HepG2 (cell line): Measurements from ENCODE around the gene ATXN1L. TPM values are rescaled to one million over a fixed set of nuclear protein-coding genes. Genes with fewer than 3 reads are reported as not detected.
A peak's percentile ranks its signal among the peaks of the same experiment; 100 is the strongest.

ENCODE experiments used
- AKNA ChIP-seq: sonication (generic); formaldehyde crosslinking; IDR thresholded peaks from 2 replicates; pipeline ENCODE4 v1.4.0; 2020; ENCODE audit warnings: missing genetic modification reagents, borderline replicate concordance
- ARID4A ChIP-seq: sonication (generic); formaldehyde crosslinking; IDR thresholded peaks from 2 replicates; pipeline ENCODE4 v1.5.0; 2020; ENCODE audit warnings: mild to moderate bottlenecking, missing genetic modification reagents, borderline replicate concordance
- ATF7-NPFF ChIP-seq: sonication (generic); formaldehyde crosslinking; IDR thresholded peaks from 2 replicates; pipeline ENCODE4 v1.8.1; 2023; ENCODE audit warnings: mild to moderate bottlenecking, low read depth, missing genetic modification reagents, moderate library complexity
- HNF4G ChIP-seq, 2 experiments: sonication (generic) in 1 of 2; formaldehyde crosslinking in 1 of 2; IDR thresholded peaks; 2 replicates each; pipeline versions ENCODE4 v1.4.0 to v1.6.1; 2011 to 2020; ENCODE audit warnings: borderline replicate concordance in 2 of 2, low read depth in 2 of 2, mild to moderate bottlenecking in 2 of 2, low read length in 1 of 2, missing genetic modification reagents in 1 of 2, moderate library complexity in 1 of 2
- KDM4B ChIP-seq: sonication (generic); formaldehyde crosslinking; IDR thresholded peaks from 2 replicates; pipeline ENCODE4 v1.4.0; 2020; ENCODE audit warnings: missing genetic modification reagents
- MEF2D ChIP-seq: sonication (generic); formaldehyde crosslinking; IDR thresholded peaks from 2 replicates; pipeline ENCODE4 v1.5.1; 2020; ENCODE audit warnings: mild to moderate bottlenecking, missing genetic modification reagents
- NFIC ChIP-seq: IDR thresholded peaks from 2 replicates; pipeline ENCODE4 v1.6.1; 2012; ENCODE audit warnings: mild to moderate bottlenecking, low read length, inconsistent platforms
- NR1H2 ChIP-seq: sonication (generic); formaldehyde crosslinking; IDR thresholded peaks from 2 replicates; pipeline ENCODE4 v1.8.1; 2022; ENCODE audit warnings: low read depth, missing genetic modification reagents, borderline replicate concordance
- SOX5 ChIP-seq: IDR thresholded peaks from 2 replicates; pipeline ENCODE4 v1.6.1; 2016; ENCODE audit warnings: borderline replicate concordance
- ZNF12 ChIP-seq: sonication (generic); formaldehyde crosslinking; IDR thresholded peaks from 2 replicates; pipeline ENCODE4 v1.5.0; 2020; ENCODE audit warnings: missing genetic modification reagents
- ZNF18 ChIP-seq: sonication (generic); formaldehyde crosslinking; IDR thresholded peaks from 2 replicates; pipeline ENCODE4 v1.8.0; 2022; ENCODE audit warnings: mild to moderate bottlenecking, missing genetic modification reagents; ENCODE audit not compliant: insufficient replicate concordance
- ZNF460 ChIP-seq: sonication (generic); formaldehyde crosslinking; IDR thresholded peaks from 2 replicates; pipeline ENCODE4 v1.5.1; 2020; ENCODE audit warnings: missing genetic modification reagents, mild to moderate bottlenecking, borderline replicate concordance
- ZNF83 ChIP-seq: sonication (generic); formaldehyde crosslinking; IDR thresholded peaks from 2 replicates; pipeline ENCODE4 v1.4.0; 2020; ENCODE audit warnings: missing genetic modification reagents, mild to moderate bottlenecking, borderline replicate concordance
- ZSCAN20 ChIP-seq: sonication (generic); formaldehyde crosslinking; IDR thresholded peaks from 2 replicates; pipeline ENCODE4 v1.4.0; 2020; ENCODE audit warnings: missing genetic modification reagents, mild to moderate bottlenecking, borderline replicate concordance
- polyA plus RNA-seq, 8 experiments: library from polyadenylated mRNA; depleted of rRNA in 3 of 8; stranded (reverse) in 7 of 8; unstranded in 1 of 8; fragments of >200 nt; fragmentation: Illumina TruSeq in 4 of 8; extraction: Trizol in 4 of 8; gene quantifications; 2 replicates each; pipeline versions ENCODE4 v1.2.1 to v1.2.3, GENCODE V29; 2011 to 2016; ENCODE audit warnings: low read depth in 4 of 8, missing spikeins in 1 of 8, mixed read lengths in 1 of 8; ENCODE audit not compliant: insufficient read depth in 1 of 8
- total RNA-seq, 5 experiments: library from RNA; depleted of rRNA; stranded (reverse); fragments of >200 nt; fragmentation: Illumina TruSeq; extraction: Trizol; gene quantifications; 2 replicates each; pipeline ENCODE4 v1.2.3, GENCODE V29; 2016; ENCODE audit warnings: low read depth in 1 of 5

ATXN1L gene
- total and polyA plus RNA-seq, 2 of the 13 experiments (the other 11 are each of a cell fraction or from before 2014, with no cell fraction given) = 20.0 to 22.4 TPM

GRCh38 chr16:71894921-71895678 is 49.3 kb downstream of the ATXN1L start, which contains the start of gene IST1 (continued):
- peak; percentile 75 for TF ChIP-seq AKNA
- TF ChIP-seq ZNF12 (CRISPR knock-in tag) = peak; percentile 53; the same call in 1 of the 2 replicates
- peak; percentile 84 for TF ChIP-seq ZNF18 (CRISPR knock-in tag)
- TF ChIP-seq ATF7-NPFF = peak; percentile 97
- peak; percentile 6; the same call in 1 of the 2 replicates for TF ChIP-seq ZNF83 (CRISPR knock-in tag)
- peak; percentile 93; the same call in 1 of the 2 replicates for TF ChIP-seq ZSCAN20 (CRISPR knock-in tag)
- TF ChIP-seq ZNF460 (CRISPR knock-in tag) = peak; percentile 47; the same call in 1 of the 2 replicates
- TF ChIP-seq HNF4G (IDR thresholded peaks at IDR 0.05; ENCODE audit: borderline replicate concordance, low read depth, low read length) = peak; percentile 96
- TF ChIP-seq HNF4G (CRISPR knock-in tag; IDR thresholded peaks at IDR 0.05; ENCODE audit: borderline replicate concordance, low read depth) = peak; percentile 91
- TF ChIP-seq KDM4B (CRISPR knock-in tag) = peak; percentile 97
- 0 out of 2 replicates have a peak, but pooled peaks have one; percentile 56 for TF ChIP-seq NFIC
- peak; percentile 85; the same call in 1 of the 2 replicates for TF ChIP-seq NR1H2 (CRISPR knock-in tag)
- TF ChIP-seq SOX5 (CRISPR knock-in tag) = peak; percentile 73; the same call in 1 of the 2 replicates
- TF ChIP-seq ARID4A (CRISPR knock-in tag) = peak; percentile 98
- peak; percentile 76; the same call in 1 of the 2 replicates for TF ChIP-seq MEF2D (CRISPR knock-in tag)
